Measurements from ENCODE around the gene MYH10. TPM values are rescaled to one million over a fixed set of nuclear protein-coding genes. Genes with fewer than 3 reads are reported as not detected.

The MYH10 gene

GRCh38 chr17:8426802-8427201 lies 203.7 kb downstream of the MYH10 start:
- no CpG with 5 or more reads among the region's 3 CpGs for WGBS, 2 donors (ENCODE audit: extremely low coverage in 2 of 2, insufficient read length in 2 of 2, insufficient replicate concordance in 1 of 2)

GRCh38 chr17:8426094-8426720 lies 204.3 kb downstream of the MYH10 start:
- Histone ChIP-seq H3K27me3 (ENCODE audit: control insufficient read depth in 3 of 3, insufficient read depth in 3 of 3, low read depth in 1 of 3, low read length in 3 of 3) (peaks cover 0 to 7% (median 0%) of the 10 kb centered on the region in 3 experiments), H2BK5ac (ENCODE audit: low read length) (no peak overlapping the region), H3K4ac (ENCODE audit: low read length) (no peak overlapping the region), H3K18ac (ENCODE audit: low read length) (no peak overlapping the region), H3K4me2 (ENCODE audit: insufficient read depth, low read length, poor library complexity, severe bottlenecking) (no peak overlapping the region), H4K8ac (ENCODE audit: low read depth, low read length) (no peak overlapping the region), H3K9ac (ENCODE audit: low read depth, low read length, poor library complexity) (no peak overlapping the region), H3K27ac (replicated peaks; ENCODE audit: low read length) (no peak overlapping the region), H3K4me1 (ENCODE audit: control insufficient read depth in 2 of 2, insufficient read depth in 1 of 2, low read depth in 1 of 2, low read length in 2 of 2) (peaks cover 0 to 4% of the 10 kb centered on the region in 2 donors), H2AFZ (ENCODE audit: low read length) (no peak overlapping the region), H3K79me1 (ENCODE audit: low read depth, low read length) (no peaks in the 10 kb centered on the region), H3K9me3 (replicated peaks in 1 of 2; ENCODE audit: control insufficient read depth in 2 of 2, insufficient read depth in 1 of 2, low read depth in 1 of 2, low read length in 2 of 2) (peaks cover 0 to 2% of the 10 kb centered on the region in 2 donors), H3K36me3 (replicated peaks in 1 of 2; ENCODE audit: control insufficient read depth in 2 of 2, insufficient read depth in 2 of 2, low read length in 2 of 2) (no peaks in the 10 kb centered on the region), H2AK5ac (ENCODE audit: low read depth, low read length) (no peak overlapping the region), H2BK15ac (ENCODE audit: low read length) (no peak overlapping the region), H3K4me3 (ENCODE audit: low read length in 2 of 2) (no peak overlapping the region), H2BK120ac (ENCODE audit: low read depth, low read length) (no peak overlapping the region), H2BK12ac (ENCODE audit: low read length) (no peak overlapping the region), H3K23ac (ENCODE audit: low read depth, low read length, poor library complexity) (no peak overlapping the region), H4K91ac (ENCODE audit: low read depth, low read length, poor library complexity) (no peak overlapping the region), H3K14ac (ENCODE audit: low read length) (no peak overlapping the region)
- no CpG with 5 or more reads among the region's 6 CpGs for WGBS, 2 donors (ENCODE audit: extremely low coverage in 2 of 2, insufficient read length in 2 of 2, insufficient replicate concordance in 1 of 2)
- DNase-seq (ENCODE audit: low spot score): no peak

More at GRCh38 chr17:8426802-8427201, 203.7 kb downstream of the MYH10 start:
- peaks cover 0 to 4% of the 10 kb centered on the region in 2 donors for H3K4me1 ChIP-seq (ENCODE audit: control insufficient read depth in 2 of 2, insufficient read depth in 1 of 2, low read depth in 1 of 2, low read length in 2 of 2)
- H3K79me1 ChIP-seq (ENCODE audit: low read depth, low read length): no peaks in the 10 kb centered on the region
- H2BK5ac ChIP-seq (ENCODE audit: low read length): no peak overlapping the region
- no peak overlapping the region for H3K18ac ChIP-seq (ENCODE audit: low read length)
- H3K14ac ChIP-seq (ENCODE audit: low read length): no peak overlapping the region
- no peak overlapping the region for H2AFZ ChIP-seq (ENCODE audit: low read length)
- no peak overlapping the region for H4K8ac ChIP-seq (ENCODE audit: low read depth, low read length)
- DNase-seq (ENCODE audit: low spot score): no peak
- H3K27me3 ChIP-seq (ENCODE audit: control insufficient read depth in 3 of 3, insufficient read depth in 3 of 3, low read depth in 1 of 3, low read length in 3 of 3): peaks cover 0 to 4% (median 0%) of the 10 kb centered on the region in 3 experiments
- no peak overlapping the region for H3K4me3 ChIP-seq (ENCODE audit: low read length in 2 of 2)
- H2BK12ac ChIP-seq (ENCODE audit: low read length): no peak overlapping the region
- H2BK120ac ChIP-seq (ENCODE audit: low read depth, low read length): no peak overlapping the region
- no peak overlapping the region for H3K27ac ChIP-seq (replicated peaks; ENCODE audit: low read length)
- no peak overlapping the region for H2AK5ac ChIP-seq (ENCODE audit: low read depth, low read length)
- H4K91ac ChIP-seq (ENCODE audit: low read depth, low read length, poor library complexity): no peak overlapping the region
- no peak overlapping the region for H2BK15ac ChIP-seq (ENCODE audit: low read length)
- H3K36me3 ChIP-seq (replicated peaks in 1 of 2; ENCODE audit: control insufficient read depth in 2 of 2, insufficient read depth in 2 of 2, low read length in 2 of 2): no peaks in the 10 kb centered on the region
- H3K23ac ChIP-seq (ENCODE audit: low read depth, low read length, poor library complexity): no peak overlapping the region
- H3K9me3 ChIP-seq (replicated peaks in 1 of 2; ENCODE audit: control insufficient read depth in 2 of 2, insufficient read depth in 1 of 2, low read depth in 1 of 2, low read length in 2 of 2): peaks cover 0 to under 1% of the 10 kb centered on the region in 2 donors
- no peak overlapping the region for H3K4me2 ChIP-seq (ENCODE audit: insufficient read depth, low read length, poor library complexity, severe bottlenecking)
- no peak overlapping the region for H3K4ac ChIP-seq (ENCODE audit: low read length)
- H3K9ac ChIP-seq (ENCODE audit: low read depth, low read length, poor library complexity): no peak overlapping the region

Small RNA genes lying within 50 kb of the gene (small RNA-seq; reads per million reads assigned to genes)
- gene RNU7-43P (ENCODE audit: insufficient read depth): not detected
